Measurements from ENCODE around the gene SELENOH.

DNA sequence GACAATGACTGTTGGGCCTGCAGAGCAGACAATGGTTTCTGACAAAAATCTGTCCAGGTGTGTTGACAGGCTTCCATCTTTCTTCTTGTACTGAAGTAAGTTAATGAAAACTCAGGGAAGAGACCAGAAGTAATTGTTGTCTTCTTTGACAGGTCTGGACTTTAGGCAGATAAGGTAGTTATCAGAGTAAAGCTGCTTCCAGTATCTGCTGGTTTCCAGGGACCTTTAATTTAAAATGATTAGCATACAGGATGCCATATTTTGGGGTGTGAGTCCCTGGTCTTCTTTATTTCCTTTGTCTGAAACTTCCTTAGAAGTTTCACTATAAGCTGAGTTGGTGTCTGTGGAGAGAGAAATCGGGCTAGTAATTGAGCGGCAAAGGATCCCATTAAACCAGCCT, 27.5 kb upstream of the SELENOH start:
- TF ChIP-seq CTCF (IDR thresholded peaks at IDR 0.05): no peak
- no peak for TF ChIP-seq REST (IDR thresholded peaks at IDR 0.05; ENCODE audit: insufficient read depth in 1 of 2, low read depth in 2 of 2, low read length in 1 of 2)
- no peak for TF ChIP-seq POLR2AphosphoS5 (IDR thresholded peaks at IDR 0.05; ENCODE audit: low read depth, low read length)
- no peak for TF ChIP-seq TCF7L2 (IDR thresholded peaks at IDR 0.05; ENCODE audit: low read depth, low read length)
